ENCODE measurements around the gene SCAP. TPM values are rescaled to one million over a fixed set of nuclear protein-coding genes. Genes with fewer than 3 reads are reported as not detected.

The SCAP gene
- total RNA-seq, 4 donors from 2014 or later: 68.7 to 108 (median 79.5) TPM

- H3K4me3 ChIP-seq: no peak overlapping the region
- H3K27ac ChIP-seq: peak overlapping the region; percentile 53 to 83 (median 71)
- 68 to 76% methylated on average over 7 to 9 of the region's 13 CpGs for WGBS, 2 donors
- no peaks in the 10 kb centered on the region for H3K27me3 ChIP-seq
- H3K4me1 ChIP-seq: peaks cover 29 to 48% (median 30%) of the 10 kb centered on the region in 3 donors
- no peaks in the 10 kb centered on the region for H3K9me3 ChIP-seq
- DNase-seq: no peak
- TF ChIP-seq, protein P1, sequence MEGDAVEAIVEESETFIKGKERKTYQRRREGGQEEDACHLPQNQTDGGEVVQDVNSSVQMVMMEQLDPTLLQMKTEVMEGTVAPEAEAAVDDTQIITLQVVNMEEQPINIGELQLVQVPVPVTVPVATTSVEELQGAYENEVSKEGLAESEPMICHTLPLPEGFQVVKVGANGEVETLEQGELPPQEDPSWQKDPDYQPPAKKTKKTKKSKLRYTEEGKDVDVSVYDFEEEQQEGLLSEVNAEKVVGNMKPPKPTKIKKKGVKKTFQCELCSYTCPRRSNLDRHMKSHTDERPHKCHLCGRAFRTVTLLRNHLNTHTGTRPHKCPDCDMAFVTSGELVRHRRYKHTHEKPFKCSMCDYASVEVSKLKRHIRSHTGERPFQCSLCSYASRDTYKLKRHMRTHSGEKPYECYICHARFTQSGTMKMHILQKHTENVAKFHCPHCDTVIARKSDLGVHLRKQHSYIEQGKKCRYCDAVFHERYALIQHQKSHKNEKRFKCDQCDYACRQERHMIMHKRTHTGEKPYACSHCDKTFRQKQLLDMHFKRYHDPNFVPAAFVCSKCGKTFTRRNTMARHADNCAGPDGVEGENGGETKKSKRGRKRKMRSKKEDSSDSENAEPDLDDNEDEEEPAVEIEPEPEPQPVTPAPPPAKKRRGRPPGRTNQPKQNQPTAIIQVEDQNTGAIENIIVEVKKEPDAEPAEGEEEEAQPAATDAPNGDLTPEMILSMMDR (IDR thresholded peaks at IDR 0.05): no peak
- TF ChIP-seq POLR2A (IDR thresholded peaks at IDR 0.05): no peak
- peaks cover 21 to 83% (median 28%) of the 10 kb centered on the region in 3 donors for H3K36me3 ChIP-seq
- intact Hi-C loops (cut with DNase I): no loop called here
Observed at GRCh38 chr3:47404431-47404876, 71.3 kb downstream of the SCAP start.

DNA sequence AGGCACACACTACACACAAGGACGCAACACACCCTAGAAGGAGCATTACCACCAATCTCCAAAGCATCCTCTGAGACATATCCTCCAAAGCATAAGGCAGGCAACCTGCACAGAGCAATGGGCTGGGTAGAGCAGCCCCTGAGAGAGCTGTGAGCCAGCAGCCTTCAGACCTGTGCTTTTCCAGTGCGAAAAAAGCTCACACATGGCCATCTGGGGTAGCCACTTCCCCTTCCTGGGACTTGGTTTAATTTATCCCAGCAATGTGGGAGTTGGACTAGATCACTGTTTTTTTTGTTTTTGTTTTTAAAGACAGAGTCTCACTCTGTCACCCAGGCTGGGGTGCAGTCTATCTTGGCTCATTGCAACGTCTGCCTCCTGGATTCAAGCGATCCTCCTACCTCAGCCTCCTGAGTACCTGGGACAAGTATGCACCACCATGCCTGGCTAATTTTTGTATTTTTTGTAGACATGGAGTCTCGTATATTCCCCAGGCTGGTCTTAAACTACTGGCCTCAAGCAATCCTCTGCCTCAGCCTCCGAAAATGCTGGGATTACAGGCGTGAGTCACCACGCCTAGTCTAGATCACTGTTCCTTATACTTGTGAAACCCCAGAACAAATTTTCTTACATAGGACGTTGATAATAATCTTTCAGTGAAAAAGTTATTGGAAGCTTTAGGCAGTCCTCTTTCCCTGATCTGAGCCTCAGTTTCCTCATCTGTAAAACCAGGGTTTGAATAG, 76.0 kb downstream of the SCAP start:
- Histone ChIP-seq H3K36me3 (peaks cover 0 to 84% (median 8%) of the 10 kb centered on the region in 3 donors), H3K27me3 (no peaks in the 10 kb centered on the region), H3K9me3 (no peaks in the 10 kb centered on the region), H3K4me1 (peaks cover 2 to 44% (median 20%) of the 10 kb centered on the region in 3 donors), H3K4me3 (no peak overlapping the region), H3K27ac (no peak overlapping the region)
- 66% methylated on average over 9 of the region's 9 CpGs for WGBS, 2 donors
- intact Hi-C loops (cut with DNase I): no loop called here
- TF ChIP-seq, protein P1 (IDR thresholded peaks at IDR 0.05): no peak
- TF ChIP-seq POLR2A (IDR thresholded peaks at IDR 0.05): no peak
- no peak for DNase-seq

DNA sequence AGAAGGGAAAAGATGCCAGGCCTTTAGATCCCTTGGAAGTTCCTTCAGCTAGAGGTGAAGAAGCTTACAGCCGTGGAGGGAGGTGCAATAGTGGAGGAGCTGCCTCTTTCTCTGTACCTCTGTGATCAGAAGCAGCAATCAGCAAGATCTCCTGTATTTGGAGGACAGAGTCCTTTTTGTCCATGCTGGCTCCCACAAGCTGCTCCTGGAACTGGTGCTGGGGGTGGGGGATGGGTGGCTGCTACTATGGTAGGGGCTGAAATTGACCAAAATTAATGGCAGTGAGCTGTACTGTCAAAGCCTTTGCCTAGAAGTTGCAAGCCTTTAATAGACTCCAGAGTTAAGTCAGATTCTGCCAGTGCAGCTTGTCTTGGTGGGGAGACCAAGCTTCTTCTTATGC, 76.7 kb downstream of the SCAP start:
- Histone ChIP-seq H3K4me1 (peaks cover 6 to 44% (median 22%) of the 10 kb centered on the region in 3 donors), H3K9me3 (no peaks in the 10 kb centered on the region), H3K36me3 (peaks cover 0 to 84% (median 8%) of the 10 kb centered on the region in 3 donors), H3K27ac (no peak overlapping the region), H3K4me3 (no peak overlapping the region), H3K27me3 (no peaks in the 10 kb centered on the region)
- 78 to 100% methylated on average over 1 of the region's 1 CpG for WGBS, 2 donors
- DNase-seq: no peak
- TF ChIP-seq POLR2A (IDR thresholded peaks at IDR 0.05): no peak
- TF ChIP-seq, protein P1 (IDR thresholded peaks at IDR 0.05): no peak
- intact Hi-C loops (cut with DNase I): no loop called here

- Histone ChIP-seq H3K27ac (peak overlapping the region in 3 of 4 donors; percentile 4 to 62 (median 14)), H3K9me3 (no peaks in the 10 kb centered on the region), H3K27me3 (no peaks in the 10 kb centered on the region), H3K4me1 (peaks cover 10 to 48% (median 26%) of the 10 kb centered on the region in 3 donors), H3K4me3 (no peak overlapping the region), H3K36me3 (peaks cover 0 to 76% (median 8%) of the 10 kb centered on the region in 3 donors)
- no peak for DNase-seq
- intact Hi-C loops (cut with DNase I): no loop called here
- 68 to 73% methylated on average over 7 of the region's 7 CpGs for WGBS, 2 donors
- TF ChIP-seq, protein P1 (IDR thresholded peaks at IDR 0.05): no peak
- no peak for TF ChIP-seq POLR2A (IDR thresholded peaks at IDR 0.05)
Observed at GRCh38 chr3:47398228-47398627, 77.5 kb downstream of the SCAP start.

DNA sequence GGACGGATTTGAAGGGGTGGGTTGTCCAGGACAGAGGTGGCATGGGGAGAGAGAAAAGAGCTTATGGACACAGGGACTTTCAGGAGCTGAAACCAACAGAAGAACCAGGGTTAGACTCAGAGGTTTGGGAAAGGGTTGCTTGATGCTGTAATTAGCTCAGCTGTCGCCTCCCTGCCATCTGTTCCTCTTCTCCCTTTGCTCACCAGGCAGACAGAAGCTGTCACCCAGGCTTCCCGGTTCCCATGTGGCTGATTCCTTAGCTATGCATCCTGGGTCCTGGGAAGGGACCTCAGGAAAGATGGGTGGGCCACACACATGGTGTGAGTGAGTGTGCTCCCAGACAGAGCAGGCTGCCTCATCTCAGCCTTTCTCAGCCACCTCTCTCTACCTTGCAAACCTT, 80.9 kb downstream of the SCAP start:
- intact Hi-C loops (cut with DNase I): no loop called here
- H3K27me3 ChIP-seq: no peaks in the 10 kb centered on the region
- no peak overlapping the region for H3K4me3 ChIP-seq
- TF ChIP-seq, protein P1 (IDR thresholded peaks at IDR 0.05): no peak
- no peak for TF ChIP-seq POLR2A (IDR thresholded peaks at IDR 0.05)
- H3K9me3 ChIP-seq: no peaks in the 10 kb centered on the region
- H3K36me3 ChIP-seq: peaks cover 0 to 53% (median 8%) of the 10 kb centered on the region in 3 donors
- DNase-seq: no peak
- H3K4me1 ChIP-seq: peaks cover 10 to 51% (median 26%) of the 10 kb centered on the region in 3 donors
- H3K27ac ChIP-seq: peak overlapping the region in 2 of 4 donors; percentile 17 to 26
- WGBS, 2 donors: 54 to 80% methylated on average over 3 of the region's 3 CpGs
